GM19372 (cell line): ENCODE results near the gene NTNG1.
A peak's percentile ranks its signal among the peaks of the same experiment; 100 is the strongest.

Experiments
- ATAC-seq: cut with Tn5 transposase; IDR thresholded peaks from one replicate; pipeline ENCODE4 v1.9.1; 2021; ENCODE audit warnings: mild to moderate bottlenecking, low read depth, moderate library complexity; ENCODE audit not compliant: unreplicated experiment

Gene NTNG1

GRCh38 chr1:107389410-107390396 lies 248.9 kb downstream of the NTNG1 start:
- no peak for ATAC-seq

- ATAC-seq = no peak
Observed at GRCh38 chr1:107394301-107394700, 253.5 kb downstream of the NTNG1 start.

- no peak for ATAC-seq
Observed at GRCh38 chr1:107401704-107402103, 260.9 kb downstream of the NTNG1 start.

- no peak for ATAC-seq
Observed at GRCh38 chr1:107404756-107405155, 263.9 kb downstream of the NTNG1 start.

GRCh38 chr1:107405236-107405635 lies 264.4 kb downstream of the NTNG1 start:
- ATAC-seq = no peak

GRCh38 chr1:107407011-107407410 lies 266.2 kb downstream of the NTNG1 start:
- ATAC-seq = no peak

GRCh38 chr1:107413546-107413945 lies 272.7 kb downstream of the NTNG1 start:
- no peak for ATAC-seq

GRCh38 chr1:107413951-107414350 lies 273.1 kb downstream of the NTNG1 start:
- no peak for ATAC-seq

GRCh38 chr1:107414550-107414949 lies 273.7 kb downstream of the NTNG1 start:
- no peak for ATAC-seq

GRCh38 chr1:107415241-107415640 lies 274.4 kb downstream of the NTNG1 start:
- ATAC-seq = no peak

- ATAC-seq = no peak
Observed at GRCh38 chr1:107419003-107419402, 278.2 kb downstream of the NTNG1 start.

- no peak for ATAC-seq
Observed at GRCh38 chr1:107422901-107423300, 282.1 kb downstream of the NTNG1 start.

- peak; percentile 86 for ATAC-seq
Observed at GRCh38 chr1:107430540-107431228, 289.8 kb downstream of the NTNG1 start.

GRCh38 chr1:107432108-107432507 lies 291.3 kb downstream of the NTNG1 start:
- ATAC-seq = no peak

GRCh38 chr1:107433068-107433467 lies 292.2 kb downstream of the NTNG1 start:
- no peak for ATAC-seq

GRCh38 chr1:107433635-107434360 lies 293.0 kb downstream of the NTNG1 start:
- ATAC-seq = no peak

- no peak for ATAC-seq
Observed at GRCh38 chr1:107434361-107434693, 293.5 kb downstream of the NTNG1 start.

- no peak for ATAC-seq
Observed at GRCh38 chr1:107436552-107437241, 295.9 kb downstream of the NTNG1 start.

GRCh38 chr1:107439567-107439966 lies 298.7 kb downstream of the NTNG1 start:
- ATAC-seq = no peak

GRCh38 chr1:107442551-107442950 lies 301.7 kb downstream of the NTNG1 start:
- ATAC-seq = no peak
